ENCODE measurements around the gene NUMB. TPM values are rescaled to one million over a fixed set of nuclear protein-coding genes. Genes with fewer than 3 reads are reported as not detected.
A peak's percentile ranks its signal among the peaks of the same experiment; 100 is the strongest.

Gene NUMB
- total and polyA plus RNA-seq, 2 of the 13 experiments (the other 11 are each of a cell fraction or from before 2014, with no cell fraction given), result 20.3 to 71.1 TPM

GRCh38 chr14:73264080-73264884, 194.1 kb downstream of the NUMB start (continued):
- TF ChIP-seq, protein P1, sequence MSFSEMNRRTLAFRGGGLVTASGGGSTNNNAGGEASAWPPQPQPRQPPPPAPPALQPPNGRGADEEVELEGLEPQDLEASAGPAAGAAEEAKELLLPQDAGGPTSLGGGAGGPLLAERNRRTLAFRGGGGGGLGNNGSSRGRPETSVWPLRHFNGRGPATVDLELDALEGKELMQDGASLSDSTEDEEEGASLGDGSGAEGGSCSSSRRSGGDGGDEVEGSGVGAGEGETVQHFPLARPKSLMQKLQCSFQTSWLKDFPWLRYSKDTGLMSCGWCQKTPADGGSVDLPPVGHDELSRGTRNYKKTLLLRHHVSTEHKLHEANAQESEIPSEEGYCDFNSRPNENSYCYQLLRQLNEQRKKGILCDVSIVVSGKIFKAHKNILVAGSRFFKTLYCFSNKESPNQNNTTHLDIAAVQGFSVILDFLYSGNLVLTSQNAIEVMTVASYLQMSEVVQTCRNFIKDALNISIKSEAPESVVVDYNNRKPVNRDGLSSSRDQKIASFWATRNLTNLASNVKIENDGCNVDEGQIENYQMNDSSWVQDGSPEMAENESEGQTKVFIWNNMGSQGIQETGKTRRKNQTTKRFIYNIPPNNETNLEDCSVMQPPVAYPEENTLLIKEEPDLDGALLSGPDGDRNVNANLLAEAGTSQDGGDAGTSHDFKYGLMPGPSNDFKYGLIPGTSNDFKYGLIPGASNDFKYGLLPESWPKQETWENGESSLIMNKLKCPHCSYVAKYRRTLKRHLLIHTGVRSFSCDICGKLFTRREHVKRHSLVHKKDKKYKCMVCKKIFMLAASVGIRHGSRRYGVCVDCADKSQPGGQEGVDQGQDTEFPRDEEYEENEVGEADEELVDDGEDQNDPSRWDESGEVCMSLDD (CRISPR knock-in tag; IDR thresholded peaks at IDR 0.05; ENCODE audit: borderline replicate concordance), result no peak
- no peak for TF ChIP-seq SRF (IDR thresholded peaks at IDR 0.05; ENCODE audit: low read depth, low read length)
- no peak for TF ChIP-seq SP5 (CRISPR knock-in tag; IDR thresholded peaks at IDR 0.05; ENCODE audit: borderline replicate concordance, low read depth)
- no peak for TF ChIP-seq CENPBD1 (CRISPR knock-in tag; IDR thresholded peaks at IDR 0.05; ENCODE audit: borderline replicate concordance, low read depth)
- no peak for TF ChIP-seq RBFOX2 (IDR thresholded peaks at IDR 0.05; ENCODE audit: low read depth, low read length)
- TF ChIP-seq ZNF205 (CRISPR knock-in tag; IDR thresholded peaks at IDR 0.05), result no peak
- TF ChIP-seq HOXA7 (CRISPR knock-in tag; IDR thresholded peaks at IDR 0.05), result no peak
- no peak for TF ChIP-seq MAX (IDR thresholded peaks at IDR 0.05)
- TF ChIP-seq, protein P2, sequence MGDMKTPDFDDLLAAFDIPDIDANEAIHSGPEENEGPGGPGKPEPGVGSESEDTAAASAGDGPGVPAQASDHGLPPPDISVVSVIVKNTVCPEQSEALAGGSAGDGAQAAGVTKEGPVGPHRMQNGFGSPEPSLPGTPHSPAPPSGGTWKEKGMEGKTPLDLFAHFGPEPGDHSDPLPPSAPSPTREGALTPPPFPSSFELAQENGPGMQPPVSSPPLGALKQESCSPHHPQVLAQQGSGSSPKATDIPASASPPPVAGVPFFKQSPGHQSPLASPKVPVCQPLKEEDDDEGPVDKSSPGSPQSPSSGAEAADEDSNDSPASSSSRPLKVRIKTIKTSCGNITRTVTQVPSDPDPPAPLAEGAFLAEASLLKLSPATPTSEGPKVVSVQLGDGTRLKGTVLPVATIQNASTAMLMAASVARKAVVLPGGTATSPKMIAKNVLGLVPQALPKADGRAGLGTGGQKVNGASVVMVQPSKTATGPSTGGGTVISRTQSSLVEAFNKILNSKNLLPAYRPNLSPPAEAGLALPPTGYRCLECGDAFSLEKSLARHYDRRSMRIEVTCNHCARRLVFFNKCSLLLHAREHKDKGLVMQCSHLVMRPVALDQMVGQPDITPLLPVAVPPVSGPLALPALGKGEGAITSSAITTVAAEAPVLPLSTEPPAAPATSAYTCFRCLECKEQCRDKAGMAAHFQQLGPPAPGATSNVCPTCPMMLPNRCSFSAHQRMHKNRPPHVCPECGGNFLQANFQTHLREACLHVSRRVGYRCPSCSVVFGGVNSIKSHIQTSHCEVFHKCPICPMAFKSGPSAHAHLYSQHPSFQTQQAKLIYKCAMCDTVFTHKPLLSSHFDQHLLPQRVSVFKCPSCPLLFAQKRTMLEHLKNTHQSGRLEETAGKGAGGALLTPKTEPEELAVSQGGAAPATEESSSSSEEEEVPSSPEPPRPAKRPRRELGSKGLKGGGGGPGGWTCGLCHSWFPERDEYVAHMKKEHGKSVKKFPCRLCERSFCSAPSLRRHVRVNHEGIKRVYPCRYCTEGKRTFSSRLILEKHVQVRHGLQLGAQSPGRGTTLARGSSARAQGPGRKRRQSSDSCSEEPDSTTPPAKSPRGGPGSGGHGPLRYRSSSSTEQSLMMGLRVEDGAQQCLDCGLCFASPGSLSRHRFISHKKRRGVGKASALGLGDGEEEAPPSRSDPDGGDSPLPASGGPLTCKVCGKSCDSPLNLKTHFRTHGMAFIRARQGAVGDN (CRISPR knock-in tag; IDR thresholded peaks at IDR 0.05), result peak; percentile 69
- no peak for TF ChIP-seq HMGXB4 (CRISPR knock-in tag; IDR thresholded peaks at IDR 0.05; ENCODE audit: borderline replicate concordance in 1 of 2, low read depth in 1 of 2)
- TF ChIP-seq NR1H2 (CRISPR knock-in tag; IDR thresholded peaks at IDR 0.05; ENCODE audit: borderline replicate concordance, low read depth), result no peak
- TF ChIP-seq ZNF879 (CRISPR knock-in tag; IDR thresholded peaks at IDR 0.05), result no peak
- TF ChIP-seq, protein P3, sequence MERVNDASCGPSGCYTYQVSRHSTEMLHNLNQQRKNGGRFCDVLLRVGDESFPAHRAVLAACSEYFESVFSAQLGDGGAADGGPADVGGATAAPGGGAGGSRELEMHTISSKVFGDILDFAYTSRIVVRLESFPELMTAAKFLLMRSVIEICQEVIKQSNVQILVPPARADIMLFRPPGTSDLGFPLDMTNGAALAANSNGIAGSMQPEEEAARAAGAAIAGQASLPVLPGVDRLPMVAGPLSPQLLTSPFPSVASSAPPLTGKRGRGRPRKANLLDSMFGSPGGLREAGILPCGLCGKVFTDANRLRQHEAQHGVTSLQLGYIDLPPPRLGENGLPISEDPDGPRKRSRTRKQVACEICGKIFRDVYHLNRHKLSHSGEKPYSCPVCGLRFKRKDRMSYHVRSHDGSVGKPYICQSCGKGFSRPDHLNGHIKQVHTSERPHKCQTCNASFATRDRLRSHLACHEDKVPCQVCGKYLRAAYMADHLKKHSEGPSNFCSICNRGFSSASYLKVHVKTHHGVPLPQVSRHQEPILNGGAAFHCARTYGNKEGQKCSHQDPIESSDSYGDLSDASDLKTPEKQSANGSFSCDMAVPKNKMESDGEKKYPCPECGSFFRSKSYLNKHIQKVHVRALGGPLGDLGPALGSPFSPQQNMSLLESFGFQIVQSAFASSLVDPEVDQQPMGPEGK (CRISPR knock-in tag; IDR thresholded peaks at IDR 0.05), result peak; percentile 61
- TF ChIP-seq ZNF24 (IDR thresholded peaks at IDR 0.05), result no peak
